ENCODE data around the gene MYEOV.

MYEOV gene

DNA sequence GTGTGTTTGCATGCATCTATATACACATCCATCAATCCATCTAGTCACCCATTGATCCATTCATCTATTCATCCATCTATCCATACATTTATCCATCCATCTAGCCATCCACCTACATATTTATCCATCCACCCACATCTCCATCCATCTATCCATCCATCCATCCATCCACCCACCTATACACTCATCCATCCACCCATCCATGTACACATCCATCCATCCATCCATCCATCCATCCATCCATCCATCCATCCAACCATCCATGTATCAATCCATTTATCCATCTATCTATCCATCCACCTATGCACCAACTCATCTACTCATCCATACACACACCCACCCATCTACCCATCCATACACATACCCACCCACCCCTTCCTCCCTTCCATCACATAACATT, 18.8 kb upstream of the MYEOV start:
- Histone ChIP-seq H3K9me3 (ENCODE audit: control insufficient read depth, insufficient read depth, low read depth, low read length) (no peaks in the 10 kb centered on the region), H3K27ac (ENCODE audit: extremely low read depth, low read depth, low read length) (no peak overlapping the region), H3K36me3 (ENCODE audit: control insufficient read depth in 2 of 2, insufficient read depth in 1 of 2, low read length in 2 of 2) (no peaks in the 10 kb centered on the region), H3K4me1 (ENCODE audit: control insufficient read depth, insufficient read depth, low read length) (no peaks in the 10 kb centered on the region), H3K4me3 (ENCODE audit: low read depth, low read length) (no peak overlapping the region)
- POLR2A ChIA-PET: interaction anchor here (0.9 to 1.0 kb wide), 2 partner anchors 22 to 364 kb away, joined by 4 to 16 read pairs; no protein-coding TSS in a partner anchor
- CTCF ChIA-PET: interaction anchor here (0.5 to 0.7 kb wide), 2 partner anchors 20 to 629 kb away, joined by 3 to 4 read pairs; no protein-coding TSS in a partner anchor
- TF ChIP-seq ZNF544 (tag by site-specific recombination; IDR thresholded peaks at IDR 0.05) (no peak), FEZF1 (tag by site-specific recombination; IDR thresholded peaks at IDR 0.05) (no peak), ZNF561 (tag by site-specific recombination; IDR thresholded peaks at IDR 0.05; ENCODE audit: borderline replicate concordance) (no peak), ZBTB17 (tag by site-specific recombination; IDR thresholded peaks at IDR 0.05) (peak; percentile 90), OVOL3 (tag by site-specific recombination; IDR thresholded peaks at IDR 0.05) (no peak), ZNF302 (tag by site-specific recombination; IDR thresholded peaks at IDR 0.05; ENCODE audit: low read depth) (no peak), BCL11A (tag by site-specific recombination; IDR thresholded peaks at IDR 0.05; ENCODE audit: low read depth) (no peak), ZNF785 (tag by site-specific recombination; IDR thresholded peaks at IDR 0.05) (no peak), ZBTB8A (tag by site-specific recombination; IDR thresholded peaks at IDR 0.05) (no peak), ZNF169 (tag by site-specific recombination; IDR thresholded peaks at IDR 0.05) (no peak), ZNF777 (tag by site-specific recombination; IDR thresholded peaks at IDR 0.05; ENCODE audit: borderline replicate concordance) (no peak), ZFHX2 (tag by site-specific recombination; conservative IDR thresholded peaks at IDR 0.05) (0 out of 2 replicates have a peak, but pooled peaks have one; percentile 11), ZNF366 (tag by site-specific recombination; conservative IDR thresholded peaks at IDR 0.05) (peak; percentile 94), ZNF623 (tag by site-specific recombination; IDR thresholded peaks at IDR 0.05) (no peak), ZNF776 (tag by site-specific recombination; IDR thresholded peaks at IDR 0.05; ENCODE audit: borderline replicate concordance) (no peak), CTCF (tag by site-specific recombination; IDR thresholded peaks at IDR 0.05) (no peak), ZNF530 (tag by site-specific recombination; IDR thresholded peaks at IDR 0.05; ENCODE audit: low read depth) (no peak), ZNF600 (tag by site-specific recombination; IDR thresholded peaks at IDR 0.05) (no peak), ZNF433 (tag by site-specific recombination; IDR thresholded peaks at IDR 0.05; ENCODE audit: low read depth) (no peak), ZEB2 (tag by site-specific recombination; IDR thresholded peaks at IDR 0.05) (no peak), ZNF791 (tag by site-specific recombination; IDR thresholded peaks at IDR 0.05) (no peak), EGR2 (tag by site-specific recombination; IDR thresholded peaks at IDR 0.05; ENCODE audit: low read depth) (peak; percentile 48; the same call in 1 of the 2 replicates), ZXDB (tag by site-specific recombination; IDR thresholded peaks at IDR 0.05) (no peak), ZFP3 (tag by site-specific recombination; IDR thresholded peaks at IDR 0.05; ENCODE audit: low read depth) (no peak), YY1 (tag by site-specific recombination; IDR thresholded peaks at IDR 0.05) (no peak)
- TF ChIP-seq, protein P1, sequence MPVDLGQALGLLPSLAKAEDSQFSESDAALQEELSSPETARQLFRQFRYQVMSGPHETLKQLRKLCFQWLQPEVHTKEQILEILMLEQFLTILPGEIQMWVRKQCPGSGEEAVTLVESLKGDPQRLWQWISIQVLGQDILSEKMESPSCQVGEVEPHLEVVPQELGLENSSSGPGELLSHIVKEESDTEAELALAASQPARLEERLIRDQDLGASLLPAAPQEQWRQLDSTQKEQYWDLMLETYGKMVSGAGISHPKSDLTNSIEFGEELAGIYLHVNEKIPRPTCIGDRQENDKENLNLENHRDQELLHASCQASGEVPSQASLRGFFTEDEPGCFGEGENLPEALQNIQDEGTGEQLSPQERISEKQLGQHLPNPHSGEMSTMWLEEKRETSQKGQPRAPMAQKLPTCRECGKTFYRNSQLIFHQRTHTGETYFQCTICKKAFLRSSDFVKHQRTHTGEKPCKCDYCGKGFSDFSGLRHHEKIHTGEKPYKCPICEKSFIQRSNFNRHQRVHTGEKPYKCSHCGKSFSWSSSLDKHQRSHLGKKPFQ (tag by site-specific recombination; IDR thresholded peaks at IDR 0.05): no peak
- TF ChIP-seq, protein P2, sequence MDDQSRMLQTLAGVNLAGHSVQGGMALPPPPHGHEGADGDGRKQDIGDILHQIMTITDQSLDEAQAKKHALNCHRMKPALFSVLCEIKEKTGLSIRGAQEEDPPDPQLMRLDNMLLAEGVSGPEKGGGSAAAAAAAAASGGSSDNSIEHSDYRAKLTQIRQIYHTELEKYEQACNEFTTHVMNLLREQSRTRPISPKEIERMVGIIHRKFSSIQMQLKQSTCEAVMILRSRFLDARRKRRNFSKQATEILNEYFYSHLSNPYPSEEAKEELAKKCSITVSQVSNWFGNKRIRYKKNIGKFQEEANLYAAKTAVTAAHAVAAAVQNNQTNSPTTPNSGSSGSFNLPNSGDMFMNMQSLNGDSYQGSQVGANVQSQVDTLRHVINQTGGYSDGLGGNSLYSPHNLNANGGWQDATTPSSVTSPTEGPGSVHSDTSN (CRISPR knock-in tag; IDR thresholded peaks at IDR 0.05): no peak
- TF ChIP-seq, protein P3, sequence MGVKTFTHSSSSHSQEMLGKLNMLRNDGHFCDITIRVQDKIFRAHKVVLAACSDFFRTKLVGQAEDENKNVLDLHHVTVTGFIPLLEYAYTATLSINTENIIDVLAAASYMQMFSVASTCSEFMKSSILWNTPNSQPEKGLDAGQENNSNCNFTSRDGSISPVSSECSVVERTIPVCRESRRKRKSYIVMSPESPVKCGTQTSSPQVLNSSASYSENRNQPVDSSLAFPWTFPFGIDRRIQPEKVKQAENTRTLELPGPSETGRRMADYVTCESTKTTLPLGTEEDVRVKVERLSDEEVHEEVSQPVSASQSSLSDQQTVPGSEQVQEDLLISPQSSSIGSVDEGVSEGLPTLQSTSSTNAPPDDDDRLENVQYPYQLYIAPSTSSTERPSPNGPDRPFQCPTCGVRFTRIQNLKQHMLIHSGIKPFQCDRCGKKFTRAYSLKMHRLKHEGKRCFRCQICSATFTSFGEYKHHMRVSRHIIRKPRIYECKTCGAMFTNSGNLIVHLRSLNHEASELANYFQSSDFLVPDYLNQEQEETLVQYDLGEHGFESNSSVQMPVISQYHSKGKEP (tag by site-specific recombination; IDR thresholded peaks at IDR 0.05): no peak
- TF ChIP-seq, protein P4, sequence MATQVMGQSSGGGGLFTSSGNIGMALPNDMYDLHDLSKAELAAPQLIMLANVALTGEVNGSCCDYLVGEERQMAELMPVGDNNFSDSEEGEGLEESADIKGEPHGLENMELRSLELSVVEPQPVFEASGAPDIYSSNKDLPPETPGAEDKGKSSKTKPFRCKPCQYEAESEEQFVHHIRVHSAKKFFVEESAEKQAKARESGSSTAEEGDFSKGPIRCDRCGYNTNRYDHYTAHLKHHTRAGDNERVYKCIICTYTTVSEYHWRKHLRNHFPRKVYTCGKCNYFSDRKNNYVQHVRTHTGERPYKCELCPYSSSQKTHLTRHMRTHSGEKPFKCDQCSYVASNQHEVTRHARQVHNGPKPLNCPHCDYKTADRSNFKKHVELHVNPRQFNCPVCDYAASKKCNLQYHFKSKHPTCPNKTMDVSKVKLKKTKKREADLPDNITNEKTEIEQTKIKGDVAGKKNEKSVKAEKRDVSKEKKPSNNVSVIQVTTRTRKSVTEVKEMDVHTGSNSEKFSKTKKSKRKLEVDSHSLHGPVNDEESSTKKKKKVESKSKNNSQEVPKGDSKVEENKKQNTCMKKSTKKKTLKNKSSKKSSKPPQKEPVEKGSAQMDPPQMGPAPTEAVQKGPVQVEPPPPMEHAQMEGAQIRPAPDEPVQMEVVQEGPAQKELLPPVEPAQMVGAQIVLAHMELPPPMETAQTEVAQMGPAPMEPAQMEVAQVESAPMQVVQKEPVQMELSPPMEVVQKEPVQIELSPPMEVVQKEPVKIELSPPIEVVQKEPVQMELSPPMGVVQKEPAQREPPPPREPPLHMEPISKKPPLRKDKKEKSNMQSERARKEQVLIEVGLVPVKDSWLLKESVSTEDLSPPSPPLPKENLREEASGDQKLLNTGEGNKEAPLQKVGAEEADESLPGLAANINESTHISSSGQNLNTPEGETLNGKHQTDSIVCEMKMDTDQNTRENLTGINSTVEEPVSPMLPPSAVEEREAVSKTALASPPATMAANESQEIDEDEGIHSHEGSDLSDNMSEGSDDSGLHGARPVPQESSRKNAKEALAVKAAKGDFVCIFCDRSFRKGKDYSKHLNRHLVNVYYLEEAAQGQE (tag by site-specific recombination; IDR thresholded peaks at IDR 0.05): no peak

Measured in HEK293 (cell line).